Measurements from ENCODE around the gene SH3GL2. TPM values are rescaled to one million over a fixed set of nuclear protein-coding genes. Genes with fewer than 3 reads are reported as not detected.

The SH3GL2 gene
- total RNA-seq, 1 experiment from 2014 or later = not detected

GRCh38 chr9:17816431-17817027 lies 237.7 kb downstream of the SH3GL2 start:
- Mint-ChIP-seq H3K4me3 (ENCODE audit: unreplicated experiment) (no peak overlapping the region), H3K36me3 (ENCODE audit: insufficient read depth, unreplicated experiment) (no peaks in the 10 kb centered on the region), H3K27ac (ENCODE audit: low read depth, unreplicated experiment) (no peak overlapping the region), H3K4me1 (ENCODE audit: insufficient read depth, unreplicated experiment) (no peaks in the 10 kb centered on the region), H3K9me3 (ENCODE audit: unreplicated experiment) (no peaks in the 10 kb centered on the region), H3K27me3 (ENCODE audit: insufficient read depth, unreplicated experiment) (peaks cover 27% of the 10 kb centered on the region)
- intact Hi-C loops (cut with micrococcal nuclease) = loop anchor here (10.0 kb wide), 1 partner anchor 1008 kb away; no protein-coding TSS in a partner anchor
- CTCF ChIA-PET = interaction anchor here (0.6 to 0.7 kb wide), 4 partner anchors 388 to 1211 kb away, joined by 3 read pairs; no protein-coding TSS in a partner anchor
- BruUV-seq (replicated peaks) = no TSS peak
- TF ChIP-seq CTCF (IDR thresholded peaks at IDR 0.05; ENCODE audit: unreplicated experiment) = no peak
- POLR2A ChIA-PET = no interaction called here
- no peak for DNase-seq (ENCODE audit: unreplicated experiment)

- H3K27ac Mint-ChIP-seq (ENCODE audit: low read depth, unreplicated experiment) = no peak overlapping the region
- no peak for TF ChIP-seq CTCF (IDR thresholded peaks at IDR 0.05; ENCODE audit: unreplicated experiment)
- ChIA-PET CTCF (no interaction called here), POLR2A (no interaction called here)
- intact Hi-C loops (cut with micrococcal nuclease) = no loop called here
- no peak for DNase-seq (ENCODE audit: unreplicated experiment)
- BruUV-seq (replicated peaks) = no TSS peak
- no peaks in the 10 kb centered on the region for H3K36me3 Mint-ChIP-seq (ENCODE audit: insufficient read depth, unreplicated experiment)
- no peak overlapping the region for H3K4me3 Mint-ChIP-seq (ENCODE audit: unreplicated experiment)
- H3K9me3 Mint-ChIP-seq (ENCODE audit: unreplicated experiment) = no peaks in the 10 kb centered on the region
- H3K27me3 Mint-ChIP-seq (ENCODE audit: insufficient read depth, unreplicated experiment) = no peaks in the 10 kb centered on the region
- no peaks in the 10 kb centered on the region for H3K4me1 Mint-ChIP-seq (ENCODE audit: insufficient read depth, unreplicated experiment)
These were observed 245.3 kb downstream of the SH3GL2 start for GRCh38 chr9:17824191-17824590.

GRCh38 chr9:17824616-17825264 lies 245.9 kb downstream of the SH3GL2 start:
- Mint-ChIP-seq H3K9me3 (ENCODE audit: unreplicated experiment) (no peaks in the 10 kb centered on the region), H3K4me3 (ENCODE audit: unreplicated experiment) (no peak overlapping the region), H3K36me3 (ENCODE audit: insufficient read depth, unreplicated experiment) (no peaks in the 10 kb centered on the region), H3K27ac (ENCODE audit: low read depth, unreplicated experiment) (no peak overlapping the region), H3K27me3 (ENCODE audit: insufficient read depth, unreplicated experiment) (no peaks in the 10 kb centered on the region), H3K4me1 (ENCODE audit: insufficient read depth, unreplicated experiment) (no peaks in the 10 kb centered on the region)
- no peak for DNase-seq (ENCODE audit: unreplicated experiment)
- POLR2A ChIA-PET = no interaction called here
- BruUV-seq (replicated peaks) = no TSS peak
- no peak for TF ChIP-seq CTCF (IDR thresholded peaks at IDR 0.05; ENCODE audit: unreplicated experiment)
- CTCF ChIA-PET = interaction anchor here (0.7 to 1.2 kb wide), 2 partner anchors 14 to 392 kb away, joined by 3 to 4 read pairs; no protein-coding TSS in a partner anchor
- intact Hi-C loops (cut with micrococcal nuclease) = no loop called here

- CTCF ChIA-PET = interaction anchor here (0.7 to 1.2 kb wide), 2 partner anchors 14 to 392 kb away, joined by 3 to 4 read pairs; no protein-coding TSS in a partner anchor
- Mint-ChIP-seq H3K36me3 (ENCODE audit: insufficient read depth, unreplicated experiment) (no peaks in the 10 kb centered on the region), H3K9me3 (ENCODE audit: unreplicated experiment) (no peaks in the 10 kb centered on the region), H3K4me1 (ENCODE audit: insufficient read depth, unreplicated experiment) (no peaks in the 10 kb centered on the region), H3K4me3 (ENCODE audit: unreplicated experiment) (no peak overlapping the region), H3K27ac (ENCODE audit: low read depth, unreplicated experiment) (no peak overlapping the region), H3K27me3 (ENCODE audit: insufficient read depth, unreplicated experiment) (no peaks in the 10 kb centered on the region)
- intact Hi-C loops (cut with micrococcal nuclease) = no loop called here
- no peak for TF ChIP-seq CTCF (IDR thresholded peaks at IDR 0.05; ENCODE audit: unreplicated experiment)
- DNase-seq (ENCODE audit: unreplicated experiment) = no peak
- BruUV-seq (replicated peaks) = no TSS peak
- POLR2A ChIA-PET = no interaction called here
These were observed 246.4 kb downstream of the SH3GL2 start for GRCh38 chr9:17825265-17825659.
